DOHH2 (cell line): ENCODE results near the gene PTPN14.

Experiments used
- H3F3A ChIP-seq: fragments of 200-600 bp; sonication (generic), shearing (Covaris generic); 2 replicates; pipeline ENCODE4 v1.6.0; 2016; ENCODE audit warnings: antibody characterized with exemption, mild to moderate bottlenecking; ENCODE audit not compliant: control insufficient read depth, insufficient read depth
- H3K27ac ChIP-seq: fragments of 200-600 bp; sonication (generic); 2 replicates; pipeline ENCODE4 v1.5.1; 2014; ENCODE audit warnings: low read depth, mild to moderate bottlenecking, low read length, moderate library complexity
- H3K27me3 ChIP-seq: fragments of 200-600 bp; sonication (generic); 2 replicates; pipeline ENCODE4 v1.6.1; 2014; ENCODE audit warnings: mild to moderate bottlenecking, low read length, mixed read lengths; ENCODE audit not compliant: control insufficient read depth
- H3K36me3 ChIP-seq: fragments of 200-600 bp; sonication (generic); 2 replicates; pipeline ENCODE4 v1.6.1; 2014; ENCODE audit warnings: mild to moderate bottlenecking, low read length, moderate library complexity, mixed read lengths; ENCODE audit not compliant: control insufficient read depth
- H3K4me1 ChIP-seq: fragments of 200-600 bp; sonication (generic); 2 replicates; pipeline ENCODE4 v1.6.1; 2014; ENCODE audit warnings: mild to moderate bottlenecking, low read length, mixed read lengths; ENCODE audit not compliant: control insufficient read depth
- H3K4me2 ChIP-seq: fragments of 200-600 bp; sonication (generic); 2 replicates; pipeline ENCODE4 v1.6.0; 2014; ENCODE audit warnings: mild to moderate bottlenecking, low read length, moderate library complexity
- H3K4me3 ChIP-seq: fragments of 200-600 bp; sonication (generic); 2 replicates; pipeline ENCODE4 v1.5.1; 2014; ENCODE audit warnings: mild to moderate bottlenecking, low read length, mixed read lengths
- H3K79me2 ChIP-seq: fragments of 200-600 bp; sonication (generic); 2 replicates; pipeline ENCODE4 v1.6.1; 2014; ENCODE audit warnings: mild to moderate bottlenecking, low read length, mixed read lengths; ENCODE audit not compliant: control insufficient read depth
- H3K9me2 ChIP-seq: fragments of 200-600 bp; sonication (generic); replicated peaks from 2 replicates; pipeline ENCODE4 v1.6.1; 2014; ENCODE audit warnings: mild to moderate bottlenecking, low read length, mixed read lengths; ENCODE audit not compliant: control insufficient read depth
- H3K9me3 ChIP-seq: fragments of 200-600 bp; sonication (generic); 2 replicates; pipeline ENCODE4 v1.6.1; 2014; ENCODE audit warnings: antibody characterized with exemption, low read length, mixed read lengths; ENCODE audit not compliant: control insufficient read depth, insufficient read depth
- H4K20me1 ChIP-seq: fragments of 200-600 bp; sonication (generic); 2 replicates; pipeline ENCODE4 v1.6.0; 2014; ENCODE audit warnings: low read depth, mild to moderate bottlenecking, antibody characterized with exemption, low read length, moderate library complexity; ENCODE audit not compliant: control insufficient read depth, insufficient read depth
- EZH2phosphoT487 ChIP-seq: fragments of 200-600 bp; sonication (generic); IDR thresholded peaks from 2 replicates; pipeline ENCODE4 v1.6.1; 2017; ENCODE audit warnings: borderline replicate concordance, mild to moderate bottlenecking, antibody characterized with exemption, low read length, moderate library complexity, mixed read lengths
- TF ChIP-seq, protein P1 (sequence below): fragments of 200-600 bp; sonication (generic); IDR thresholded peaks from one replicate; pipeline ENCODE4 v1.5.1; 2014; ENCODE audit warnings: antibody characterized with exemption, mild to moderate bottlenecking, low read depth, low read length; ENCODE audit not compliant: poor library complexity, severe bottlenecking

PTPN14 gene

DNA sequence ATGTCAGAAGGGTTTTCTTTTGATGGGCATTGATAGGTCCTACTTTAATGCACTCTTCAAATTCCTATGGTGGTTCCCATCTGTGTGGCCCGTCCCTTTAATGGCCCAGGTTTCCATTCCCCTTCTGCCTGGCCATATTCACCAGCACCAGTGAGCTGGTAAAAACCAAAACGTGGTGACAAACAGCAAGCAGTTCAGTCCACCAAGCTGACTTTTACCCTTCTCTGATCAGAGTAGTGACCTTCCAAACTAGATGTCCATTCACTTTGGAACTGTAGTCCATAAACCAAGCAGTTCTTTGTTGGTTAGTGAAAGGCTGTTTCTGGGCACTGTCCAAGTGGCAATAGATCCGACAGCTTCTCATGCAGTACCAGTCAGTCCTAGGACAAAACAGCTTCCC is 209.9 kb downstream of the PTPN14 start:
- no peaks in the 10 kb centered on the region for H4K20me1 ChIP-seq
- H3K27ac ChIP-seq: no peak overlapping the region
- H3F3A ChIP-seq: no peaks in the 10 kb centered on the region
- no peaks in the 10 kb centered on the region for H3K27me3 ChIP-seq
- no peaks in the 10 kb centered on the region for H3K79me2 ChIP-seq
- no peaks in the 10 kb centered on the region for H3K4me1 ChIP-seq
- no peak for TF ChIP-seq EZH2phosphoT487
- TF ChIP-seq, protein P1, sequence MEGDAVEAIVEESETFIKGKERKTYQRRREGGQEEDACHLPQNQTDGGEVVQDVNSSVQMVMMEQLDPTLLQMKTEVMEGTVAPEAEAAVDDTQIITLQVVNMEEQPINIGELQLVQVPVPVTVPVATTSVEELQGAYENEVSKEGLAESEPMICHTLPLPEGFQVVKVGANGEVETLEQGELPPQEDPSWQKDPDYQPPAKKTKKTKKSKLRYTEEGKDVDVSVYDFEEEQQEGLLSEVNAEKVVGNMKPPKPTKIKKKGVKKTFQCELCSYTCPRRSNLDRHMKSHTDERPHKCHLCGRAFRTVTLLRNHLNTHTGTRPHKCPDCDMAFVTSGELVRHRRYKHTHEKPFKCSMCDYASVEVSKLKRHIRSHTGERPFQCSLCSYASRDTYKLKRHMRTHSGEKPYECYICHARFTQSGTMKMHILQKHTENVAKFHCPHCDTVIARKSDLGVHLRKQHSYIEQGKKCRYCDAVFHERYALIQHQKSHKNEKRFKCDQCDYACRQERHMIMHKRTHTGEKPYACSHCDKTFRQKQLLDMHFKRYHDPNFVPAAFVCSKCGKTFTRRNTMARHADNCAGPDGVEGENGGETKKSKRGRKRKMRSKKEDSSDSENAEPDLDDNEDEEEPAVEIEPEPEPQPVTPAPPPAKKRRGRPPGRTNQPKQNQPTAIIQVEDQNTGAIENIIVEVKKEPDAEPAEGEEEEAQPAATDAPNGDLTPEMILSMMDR: no peak
- no peak overlapping the region for H3K4me3 ChIP-seq
- no peak overlapping the region for H3K4me2 ChIP-seq
- peaks cover 5% of the 10 kb centered on the region; the same call in 1 of the 2 replicates for H3K9me3 ChIP-seq
- no peaks in the 10 kb centered on the region for H3K9me2 ChIP-seq
- H3K36me3 ChIP-seq: no peaks in the 10 kb centered on the region

DNA sequence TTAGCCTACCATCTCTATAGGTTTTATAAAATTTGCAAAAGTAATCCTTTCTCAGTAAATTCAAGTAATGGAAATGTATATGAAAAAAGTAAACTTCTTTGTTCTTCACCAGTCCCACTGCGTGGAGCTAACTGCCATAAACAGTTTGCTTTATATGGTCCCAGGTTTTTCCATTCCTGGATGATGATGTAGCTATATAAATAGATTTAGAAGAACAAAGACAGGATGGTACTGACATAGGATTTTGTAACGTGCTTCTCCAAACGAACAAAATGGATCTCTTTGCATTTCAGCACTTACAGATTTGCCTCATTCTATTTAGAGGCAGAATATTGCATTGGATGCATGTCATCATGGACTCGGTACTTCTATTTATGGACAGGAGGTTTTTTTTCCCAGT is 213.2 kb downstream of the PTPN14 start:
- Histone ChIP-seq H3K36me3 (no peaks in the 10 kb centered on the region), H3K4me1 (no peaks in the 10 kb centered on the region), H3F3A (no peaks in the 10 kb centered on the region), H3K4me2 (no peak overlapping the region), H3K27me3 (no peaks in the 10 kb centered on the region), H4K20me1 (no peaks in the 10 kb centered on the region), H3K4me3 (no peak overlapping the region), H3K9me2 (no peaks in the 10 kb centered on the region), H3K27ac (no peak overlapping the region), H3K79me2 (no peaks in the 10 kb centered on the region), H3K9me3 (no peaks in the 10 kb centered on the region)
- TF ChIP-seq, protein P1: no peak
- no peak for TF ChIP-seq EZH2phosphoT487

DNA sequence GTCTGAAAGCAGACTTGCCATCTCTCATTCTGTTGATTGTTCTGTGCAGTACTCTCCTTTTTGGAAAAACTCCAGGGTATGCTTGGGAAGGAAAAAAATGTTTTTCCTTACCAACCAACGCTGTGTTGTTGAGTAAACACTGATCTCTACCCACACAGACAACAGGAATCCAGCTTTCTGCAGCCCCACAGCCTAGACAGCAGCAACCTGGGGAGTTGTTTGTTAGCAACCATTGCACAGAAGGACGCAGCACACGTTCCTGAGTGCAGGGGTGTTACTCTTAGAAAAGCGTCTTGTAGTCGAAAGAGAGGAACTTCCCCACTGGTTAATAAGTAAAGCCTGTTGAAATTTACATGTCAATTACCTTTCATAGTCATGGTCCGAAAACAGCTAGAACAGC is 213.9 kb downstream of the PTPN14 start:
- no peaks in the 10 kb centered on the region for H3K4me1 ChIP-seq
- TF ChIP-seq, protein P1: no peak
- TF ChIP-seq EZH2phosphoT487: no peak
- no peak overlapping the region for H3K4me2 ChIP-seq
- no peaks in the 10 kb centered on the region for H3K79me2 ChIP-seq
- no peaks in the 10 kb centered on the region for H3K27me3 ChIP-seq
- H3K36me3 ChIP-seq: no peaks in the 10 kb centered on the region
- H4K20me1 ChIP-seq: no peaks in the 10 kb centered on the region
- no peaks in the 10 kb centered on the region for H3K9me3 ChIP-seq
- H3F3A ChIP-seq: no peaks in the 10 kb centered on the region
- H3K27ac ChIP-seq: no peak overlapping the region
- H3K9me2 ChIP-seq: no peaks in the 10 kb centered on the region
- no peak overlapping the region for H3K4me3 ChIP-seq

DNA sequence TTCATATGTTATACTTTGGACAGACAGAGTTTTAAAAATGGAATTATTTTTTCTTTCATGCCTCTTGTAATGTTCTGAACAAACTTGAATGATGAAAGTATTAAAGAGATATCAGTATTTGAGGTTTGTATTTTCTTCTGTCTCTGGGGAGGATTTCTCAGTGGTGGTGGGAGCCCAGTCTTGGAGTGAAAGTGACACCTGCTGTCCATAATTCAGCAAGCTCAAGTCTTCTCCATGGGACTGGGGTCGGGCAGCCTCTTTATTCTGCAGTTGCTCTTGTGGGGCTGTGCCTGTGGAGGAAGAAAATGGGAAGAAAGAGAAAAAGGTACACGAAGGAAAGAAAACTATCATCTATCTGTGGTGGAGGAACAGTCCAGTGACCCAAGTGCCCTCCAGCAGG is 214.4 kb downstream of the PTPN14 start:
- H3K4me2 ChIP-seq: no peak overlapping the region
- no peaks in the 10 kb centered on the region for H3K36me3 ChIP-seq
- no peaks in the 10 kb centered on the region for H3K9me3 ChIP-seq
- H3K27me3 ChIP-seq: no peaks in the 10 kb centered on the region
- no peak for TF ChIP-seq EZH2phosphoT487
- TF ChIP-seq, protein P1: no peak
- H3K27ac ChIP-seq: no peak overlapping the region
- no peaks in the 10 kb centered on the region for H3F3A ChIP-seq
- H3K9me2 ChIP-seq: no peaks in the 10 kb centered on the region
- no peaks in the 10 kb centered on the region for H3K4me1 ChIP-seq
- H3K4me3 ChIP-seq: no peak overlapping the region
- H3K79me2 ChIP-seq: no peaks in the 10 kb centered on the region
- no peaks in the 10 kb centered on the region for H4K20me1 ChIP-seq
